ENCODE data around the gene WDR1. TPM values are rescaled to one million over a fixed set of nuclear protein-coding genes. Genes with fewer than 3 reads are reported as not detected.

WDR1 gene
- total RNA-seq, 1 experiment from 2014 or later: 407 TPM

GRCh38 chr4:10114607-10115006, 2.0 kb downstream of the WDR1 start:
- DNase-seq (ENCODE audit: low read depth): no peak

GRCh38 chr4:10114147-10114546, 2.5 kb downstream of the WDR1 start:
- no peak for DNase-seq (ENCODE audit: low read depth)

- no peak for DNase-seq (ENCODE audit: low read depth)
Observed at GRCh38 chr4:10113362-10114047, 3.1 kb downstream of the WDR1 start.

- DNase-seq (ENCODE audit: low read depth): no peak
Observed at GRCh38 chr4:10112658-10113284, 3.8 kb downstream of the WDR1 start.

GRCh38 chr4:10111067-10111801, 5.4 kb downstream of the WDR1 start:
- no peak for DNase-seq (ENCODE audit: low read depth)

- no peak for DNase-seq (ENCODE audit: low read depth)
Observed at GRCh38 chr4:10109995-10110670, 6.5 kb downstream of the WDR1 start.

- peak; percentile 85 for DNase-seq (ENCODE audit: low read depth)
Observed at GRCh38 chr4:10108818-10109783, 7.5 kb downstream of the WDR1 start.

GRCh38 chr4:10108391-10108790, 8.2 kb downstream of the WDR1 start:
- DNase-seq (ENCODE audit: low read depth): peak; percentile 41

- DNase-seq (ENCODE audit: low read depth): peak; percentile 68
Observed at GRCh38 chr4:10107111-10108091, 9.2 kb downstream of the WDR1 start.

GRCh38 chr4:10106421-10107039, 10.1 kb downstream of the WDR1 start:
- peak; percentile 99 for DNase-seq (ENCODE audit: low read depth)

- no peak for DNase-seq (ENCODE audit: low read depth)
Observed at GRCh38 chr4:10105920-10106319, 10.7 kb downstream of the WDR1 start.

- no peak for DNase-seq (ENCODE audit: low read depth)
Observed at GRCh38 chr4:10105421-10105820, 11.2 kb downstream of the WDR1 start.

GRCh38 chr4:10104991-10105276, 11.7 kb downstream of the WDR1 start:
- DNase-seq (ENCODE audit: low read depth): no peak

GRCh38 chr4:10104211-10104990, 12.2 kb downstream of the WDR1 start:
- no peak for DNase-seq (ENCODE audit: low read depth)

- no peak for DNase-seq (ENCODE audit: low read depth)
Observed at GRCh38 chr4:10102474-10103332, 13.9 kb downstream of the WDR1 start.

GRCh38 chr4:10101671-10102473, 14.7 kb downstream of the WDR1 start:
- no peak for DNase-seq (ENCODE audit: low read depth)

- no peak for DNase-seq (ENCODE audit: low read depth)
Observed at GRCh38 chr4:10100734-10101216, 15.8 kb downstream of the WDR1 start.
